Smooth muscle cell of bladder (primary cell): ENCODE data around the gene TMEM204. TPM values are rescaled to one million over a fixed set of nuclear protein-coding genes. Genes with fewer than 3 reads are reported as not detected.

Source experiments
- total RNA-seq: library from RNA; depleted of rRNA; stranded (reverse); fragments of >200 nt; gene quantifications from 2 replicates; pipeline ENCODE4 v1.2.3, GENCODE V29; 2014

The TMEM204 gene
- 13.0 and 14.1 TPM in 2 replicates for total RNA-seq

DNA sequence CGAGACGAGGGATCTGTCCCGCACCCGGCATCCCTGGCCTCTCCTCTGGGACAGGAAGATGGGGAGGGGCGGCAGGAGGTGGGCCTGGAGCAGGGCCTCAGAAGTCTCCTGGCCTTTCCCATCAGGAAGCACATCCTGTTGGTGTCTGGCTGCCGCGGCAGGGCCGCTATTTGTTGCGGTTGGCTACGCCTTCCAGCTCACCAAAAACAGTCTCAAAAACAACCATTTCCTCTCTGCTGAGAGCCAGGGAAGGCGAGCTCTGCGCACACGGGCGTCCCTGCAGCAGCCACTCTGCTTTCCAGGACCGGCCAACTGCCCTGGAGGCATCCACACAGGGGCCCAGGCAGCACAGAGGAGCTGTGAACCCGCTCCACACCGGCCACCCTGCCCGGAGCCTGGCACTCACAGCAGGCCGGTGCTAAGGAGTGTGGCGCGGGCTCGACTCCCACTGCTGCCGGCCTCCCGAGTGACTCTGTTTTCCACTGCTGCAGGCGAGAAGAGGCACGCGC is at the start of gene TMEM204:
Gene TMEM204 (plus strand): TSS at position 224 of the 509 bp plus-strand sequence. CDS start 610 bp downstream, outside the sequence.

DNA sequence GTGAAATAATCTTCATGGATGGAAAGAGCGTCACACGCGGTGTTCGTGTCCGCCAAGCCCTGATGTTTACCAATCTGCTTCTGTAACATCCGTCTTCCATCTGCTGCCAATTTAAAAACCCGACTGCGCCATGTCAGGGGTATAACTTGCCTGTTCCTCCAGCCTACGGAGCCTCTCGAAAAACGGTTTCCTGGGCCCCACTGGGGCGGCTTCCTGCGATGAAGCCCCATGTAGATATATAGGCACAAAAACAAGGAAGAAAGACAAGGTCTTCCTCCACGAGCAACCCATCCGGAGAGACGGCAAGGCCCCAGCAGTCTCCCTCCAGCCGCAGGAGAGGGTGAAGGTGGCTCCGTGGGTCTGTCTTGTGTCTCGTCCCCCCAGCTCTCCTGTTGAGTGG is 44.8 kb upstream of the TMEM204 start, which contains the start of gene PTX4:
Gene PTX4 (minus strand): TSS at position 326 of the 400 bp plus-strand sequence. CDS start 35 bp downstream, at position 291.

DNA sequence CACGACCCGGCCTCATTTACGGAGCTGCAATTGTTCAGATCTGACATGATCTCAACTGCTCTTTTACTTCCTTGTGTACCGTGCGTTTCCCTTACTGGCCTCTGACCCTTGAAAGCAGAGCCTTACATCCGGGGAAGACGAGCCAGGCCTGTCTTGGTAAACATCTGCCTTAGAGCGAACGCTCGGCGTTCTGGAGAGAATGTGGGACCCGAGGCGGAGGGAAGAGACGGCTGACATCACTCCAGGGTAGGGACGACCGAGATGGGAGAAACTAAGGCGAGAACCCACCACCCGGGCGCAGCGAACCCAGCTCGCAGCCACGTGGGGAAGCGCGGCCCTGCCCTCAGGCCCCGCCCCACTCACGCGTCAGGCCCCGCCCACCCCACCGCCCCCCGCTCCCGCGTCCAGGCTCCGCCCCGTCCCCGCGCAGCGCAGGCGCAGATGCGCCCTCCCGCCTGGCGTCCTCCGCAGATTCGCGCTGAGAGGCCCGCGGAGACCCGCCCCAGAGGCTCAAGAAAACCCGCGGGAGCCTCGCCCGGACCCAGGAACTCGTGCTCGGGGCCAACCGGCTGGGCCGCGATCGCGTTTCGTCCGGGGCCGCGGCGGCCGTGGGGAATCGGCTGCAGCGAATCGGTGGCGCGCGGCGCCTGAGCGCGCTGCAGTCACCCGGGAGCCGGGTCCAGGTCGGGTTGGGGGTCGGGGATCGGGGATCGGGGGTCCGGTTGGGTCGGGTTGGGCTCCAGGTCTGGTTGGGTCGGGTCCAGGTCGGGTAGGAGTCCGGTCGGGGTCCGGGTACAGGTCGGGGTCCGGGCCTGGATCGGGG is 40.3 kb upstream of the TMEM204 start, which contains the start of gene TELO2:
Gene TELO2 (plus strand): TSS at position 438 of the 823 bp plus-strand sequence. CDS start 922 bp downstream, outside the sequence.

Other genes with a start within 250 kb of the TMEM204 start
- gene UBE2I, start 224.0 kb upstream of the TMEM204 start, total RNA-seq = 30.3 and 45.2 TPM in 2 replicates
- 0.28 TPM in 2 replicates for gene BAIAP3, start 200.0 kb upstream of the TMEM204 start, total RNA-seq
- 50.3 and 63.9 TPM in 2 replicates for gene TSR3, start 181.8 kb upstream of the TMEM204 start, total RNA-seq
- 40.2 and 60.1 TPM in 2 replicates for gene GNPTG, start 181.7 kb upstream of the TMEM204 start, total RNA-seq
- 5.3 and 6.7 TPM in 2 replicates for gene UNKL, start 119.0 kb upstream of the TMEM204 start, total RNA-seq
- 14.4 and 15.9 TPM in 2 replicates for gene UQCC4, start 112.9 kb upstream of the TMEM204 start, total RNA-seq
- gene PERCC1, start 102.6 kb upstream of the TMEM204 start, total RNA-seq = not detected in 2 replicates
- 0.14 and 0.28 TPM in 2 replicates for gene CCDC154, start 89.1 kb upstream of the TMEM204 start, total RNA-seq
- 50.6 and 91.4 TPM in 2 replicates for gene CLCN7, start 58.6 kb upstream of the TMEM204 start, total RNA-seq
- gene PTX4, start 44.7 kb upstream of the TMEM204 start, total RNA-seq = 0.09 TPM in 1 of 2 replicates, not detected in the other
- gene TELO2, start 40.3 kb upstream of the TMEM204 start, total RNA-seq = 7.1 and 9.9 TPM in 2 replicates
- 25.0 and 36.9 TPM in 2 replicates for gene IFT140, start 78.4 kb downstream of the TMEM204 start, total RNA-seq
- gene CRAMP1, start 78.7 kb downstream of the TMEM204 start, total RNA-seq = 3.7 and 5.3 TPM in 2 replicates
- 13.7 and 14.2 TPM in 2 replicates for gene JPT2, start 144.6 kb downstream of the TMEM204 start, total RNA-seq
- gene MAPK8IP3, start 172.5 kb downstream of the TMEM204 start, total RNA-seq = 34.0 and 41.1 TPM in 2 replicates
- 48.9 and 58.7 TPM in 2 replicates for gene NME3, start 237.9 kb downstream of the TMEM204 start, total RNA-seq
- 6.4 and 10.8 TPM in 2 replicates for gene EME2, start 239.1 kb downstream of the TMEM204 start, total RNA-seq
- gene MRPS34, start 239.5 kb downstream of the TMEM204 start, total RNA-seq = 74.0 and 77.1 TPM in 2 replicates
- gene SPSB3, start 248.9 kb downstream of the TMEM204 start, total RNA-seq = 22.3 and 28.1 TPM in 2 replicates
- 49.5 and 49.8 TPM in 2 replicates for gene NUBP2, start 249.3 kb downstream of the TMEM204 start, total RNA-seq